ENCODE results near the gene PIEZO1. TPM values are rescaled to one million over a fixed set of nuclear protein-coding genes. Genes with fewer than 3 reads are reported as not detected.

PIEZO1 gene
- total RNA-seq, 1 experiment from 2014 or later, result 71.1 TPM

DNA sequence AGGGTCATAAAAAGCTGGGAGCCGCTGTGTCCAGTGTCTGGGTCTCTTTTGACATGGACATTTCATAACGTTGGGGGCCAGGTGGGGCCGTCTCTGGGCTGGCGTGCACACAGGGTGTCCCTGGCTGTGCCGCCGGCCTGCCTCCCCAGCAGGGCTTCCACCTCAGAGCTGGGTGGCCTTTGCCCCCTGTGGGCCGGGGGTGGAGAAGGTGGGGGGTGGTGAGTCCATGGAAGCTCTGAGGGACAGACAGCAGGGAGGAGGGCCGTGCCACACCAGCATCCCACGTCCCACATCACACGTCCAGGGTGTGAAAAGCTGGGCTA is 97.8 kb downstream of the PIEZO1 start:
- Histone ChIP-seq H2BK5ac (ENCODE audit: insufficient read length, low read length) (no peak overlapping the region), H2AK5ac (ENCODE audit: insufficient read length, low read length) (no peak overlapping the region), H3K79me1 (ENCODE audit: insufficient read depth, low read depth, low read length, poor library complexity, severe bottlenecking) (no peaks in the 10 kb centered on the region), H3K23ac (ENCODE audit: insufficient read length, low read depth, low read length) (no peak overlapping the region), H3K56ac (ENCODE audit: insufficient read length, low read depth, low read length) (no peak overlapping the region), H3K4me1 (ENCODE audit: insufficient read depth, low read length) (no peaks in the 10 kb centered on the region), H3K14ac (ENCODE audit: insufficient read depth, low read length) (no peak overlapping the region), H2BK20ac (ENCODE audit: low read depth, low read length, poor library complexity, severe bottlenecking) (no peak overlapping the region), H3K9me3 (ENCODE audit: control insufficient read depth, low read depth, low read length) (no peaks in the 10 kb centered on the region), H3T11ph (ENCODE audit: low read length) (no peak overlapping the region), H3K79me2 (ENCODE audit: insufficient read depth, low read length) (no peaks in the 10 kb centered on the region), H2BK12ac (ENCODE audit: insufficient read length, low read depth, low read length) (no peak overlapping the region), H3K4me2 (ENCODE audit: insufficient read depth, insufficient read length, low read length) (no peak overlapping the region), H3K27me3 (ENCODE audit: insufficient read depth, low read length) (no peaks in the 10 kb centered on the region; the same call in 1 of the 2 replicates), H3K18ac (ENCODE audit: insufficient read length, low read depth, low read length) (no peak overlapping the region), H3K27ac (ENCODE audit: insufficient read length, low read depth, low read length) (no peak overlapping the region), H2BK15ac (ENCODE audit: low read depth, low read length) (no peak overlapping the region), H4K8ac (replicated peaks; ENCODE audit: insufficient read length, low read depth, low read length) (no peak overlapping the region), H3K9ac (ENCODE audit: extremely low read depth, insufficient read length, low read length) (no peak overlapping the region), H2BK120ac (ENCODE audit: low read depth, low read length, poor library complexity, severe bottlenecking) (no peak overlapping the region), H3K23me2 (ENCODE audit: insufficient read length, low read depth, low read length, poor library complexity, severe bottlenecking) (peaks cover 12% of the 10 kb centered on the region), H4K5ac (ENCODE audit: insufficient read length, low read depth, low read length) (no peak overlapping the region), H4K91ac (ENCODE audit: insufficient read length, low read depth, low read length) (no peak overlapping the region), H2AFZ (ENCODE audit: low read length) (no peak overlapping the region), H3K4ac (ENCODE audit: low read depth, low read length) (no peak overlapping the region), H4K20me1 (ENCODE audit: control insufficient read depth, insufficient read depth, insufficient read length) (no peaks in the 10 kb centered on the region)
- Mint-ChIP-seq H3K27ac (no peak overlapping the region), H3K36me3 (ENCODE audit: insufficient read depth in 1 of 3, low read depth in 3 of 3) (no peaks in the 10 kb centered on the region), H3K9me3 (no peaks in the 10 kb centered on the region), H3K27me3 (ENCODE audit: low read depth) (peaks cover 39% of the 10 kb centered on the region), H3K4me3 (peak overlapping the region in 1 of 2 experiments; percentile 71; a peak in 2 of 5 replicates), H3K4me1 (peaks cover 19 to 26% of the 10 kb centered on the region in 2 experiments)
- WGBS (ENCODE audit: extremely low coverage, insufficient read length, low lambda C conversion rate), result no CpG with 5 or more reads among the region's 10 CpGs
- DNase-seq, result no peak
- TF ChIP-seq, protein P1, sequence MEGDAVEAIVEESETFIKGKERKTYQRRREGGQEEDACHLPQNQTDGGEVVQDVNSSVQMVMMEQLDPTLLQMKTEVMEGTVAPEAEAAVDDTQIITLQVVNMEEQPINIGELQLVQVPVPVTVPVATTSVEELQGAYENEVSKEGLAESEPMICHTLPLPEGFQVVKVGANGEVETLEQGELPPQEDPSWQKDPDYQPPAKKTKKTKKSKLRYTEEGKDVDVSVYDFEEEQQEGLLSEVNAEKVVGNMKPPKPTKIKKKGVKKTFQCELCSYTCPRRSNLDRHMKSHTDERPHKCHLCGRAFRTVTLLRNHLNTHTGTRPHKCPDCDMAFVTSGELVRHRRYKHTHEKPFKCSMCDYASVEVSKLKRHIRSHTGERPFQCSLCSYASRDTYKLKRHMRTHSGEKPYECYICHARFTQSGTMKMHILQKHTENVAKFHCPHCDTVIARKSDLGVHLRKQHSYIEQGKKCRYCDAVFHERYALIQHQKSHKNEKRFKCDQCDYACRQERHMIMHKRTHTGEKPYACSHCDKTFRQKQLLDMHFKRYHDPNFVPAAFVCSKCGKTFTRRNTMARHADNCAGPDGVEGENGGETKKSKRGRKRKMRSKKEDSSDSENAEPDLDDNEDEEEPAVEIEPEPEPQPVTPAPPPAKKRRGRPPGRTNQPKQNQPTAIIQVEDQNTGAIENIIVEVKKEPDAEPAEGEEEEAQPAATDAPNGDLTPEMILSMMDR (conservative IDR thresholded peaks at IDR 0.05), result no peak
